HG03025 (cell line): ENCODE measurements around the gene ELF1.
"Not testable (repeated sequence)": the region's sequence is repeated elsewhere in the genome, so short reads cannot be mapped to it uniquely, and the experiment has no call there.

Experiments
- ATAC-seq: cut with Tn5 transposase; IDR thresholded peaks from one replicate; pipeline ENCODE4 v1.9.1; 2021; ENCODE audit warnings: mild to moderate bottlenecking, moderate library complexity; ENCODE audit not compliant: unreplicated experiment, low FRiP score

The ELF1 gene

GRCh38 chr13:41048640-41049039 is 29.5 kb upstream of the ELF1 start:
- no peak for ATAC-seq

- not testable (repeated sequence) for ATAC-seq
Observed at GRCh38 chr13:41042419-41042818, 23.3 kb upstream of the ELF1 start.

- no peak for ATAC-seq
Observed at GRCh38 chr13:41040584-41041334, 21.6 kb upstream of the ELF1 start.

- ATAC-seq: no peak
Observed at GRCh38 chr13:41039746-41040145, 20.6 kb upstream of the ELF1 start.

GRCh38 chr13:41036557-41036956 is 17.4 kb upstream of the ELF1 start:
- not testable (repeated sequence) for ATAC-seq

GRCh38 chr13:41034881-41035280 is 15.8 kb upstream of the ELF1 start:
- ATAC-seq: no peak

GRCh38 chr13:41034382-41034781 is 15.3 kb upstream of the ELF1 start:
- no peak for ATAC-seq

GRCh38 chr13:41032691-41033376 is 13.7 kb upstream of the ELF1 start:
- ATAC-seq: no peak

- no peak for ATAC-seq
Observed at GRCh38 chr13:41029629-41030028, 10.5 kb upstream of the ELF1 start.

GRCh38 chr13:41028051-41028450 is 8.9 kb upstream of the ELF1 start:
- no peak for ATAC-seq

GRCh38 chr13:41026788-41027187 is 7.7 kb upstream of the ELF1 start:
- ATAC-seq: no peak

GRCh38 chr13:41025518-41025917 is 6.4 kb upstream of the ELF1 start:
- no peak for ATAC-seq

- no peak for ATAC-seq
Observed at GRCh38 chr13:41019578-41020347, 647 bp upstream of the ELF1 start.

GRCh38 chr13:41018602-41018948 is 541 bp downstream of the ELF1 start:
- no peak for ATAC-seq

- no peak for ATAC-seq
Observed at GRCh38 chr13:41017817-41018601, 1.1 kb downstream of the ELF1 start.

- no peak for ATAC-seq
Observed at GRCh38 chr13:41017159-41017558, 2.0 kb downstream of the ELF1 start.

- no peak for ATAC-seq
Observed at GRCh38 chr13:41015920-41016319, 3.2 kb downstream of the ELF1 start.

- no peak for ATAC-seq
Observed at GRCh38 chr13:41013835-41014234, 5.3 kb downstream of the ELF1 start.

- ATAC-seq: no peak
Observed at GRCh38 chr13:41012536-41012935, 6.6 kb downstream of the ELF1 start.

GRCh38 chr13:41011382-41011956 is 7.6 kb downstream of the ELF1 start:
- ATAC-seq: no peak
